Fibroblast of pulmonary artery (primary cell): ENCODE data around the gene SLC10A7.

Source experiments
- DNase-seq: peaks from one replicate; pipeline ENCODE4 v3.0.0-alpha.2; 2010; ENCODE audit warnings: low read depth
- H3K4me3 ChIP-seq: replicated peaks from 2 replicates; pipeline ENCODE4 v1.5.1; 2011; ENCODE audit warnings: low read depth, mild to moderate bottlenecking, control low read depth, low read length, moderate library complexity
- CTCF ChIP-seq: IDR thresholded peaks from 2 replicates; pipeline ENCODE4 v1.5.1; 2011; ENCODE audit warnings: mild to moderate bottlenecking, control low read depth, low read length, inconsistent platforms; ENCODE audit errors: missing control alignments

Gene SLC10A7

GRCh38 chr4:146318894-146319293, 202.8 kb downstream of the SLC10A7 start:
- H3K4me3 ChIP-seq = no peak overlapping the region
- TF ChIP-seq CTCF = no peak
- no peak for DNase-seq

- no peak for TF ChIP-seq CTCF
- no peak for DNase-seq
- no peak overlapping the region for H3K4me3 ChIP-seq
Measured at GRCh38 chr4:146317783-146318182, 204.0 kb downstream of the SLC10A7 start.

GRCh38 chr4:146315184-146315583, 206.6 kb downstream of the SLC10A7 start:
- no peak for TF ChIP-seq CTCF

GRCh38 chr4:146311238-146311970, 210.3 kb downstream of the SLC10A7 start:
- no peak overlapping the region for H3K4me3 ChIP-seq
- no peak for TF ChIP-seq CTCF
- DNase-seq = no peak

More at GRCh38 chr4:146315184-146315583, 206.6 kb downstream of the SLC10A7 start:
- no peak overlapping the region for H3K4me3 ChIP-seq
- DNase-seq = no peak

- no peak overlapping the region for H3K4me3 ChIP-seq
- no peak for DNase-seq
- no peak for TF ChIP-seq CTCF
Measured at GRCh38 chr4:146310319-146311021, 211.3 kb downstream of the SLC10A7 start.

GRCh38 chr4:146308951-146309350, 212.8 kb downstream of the SLC10A7 start:
- no peak for DNase-seq
- no peak overlapping the region for H3K4me3 ChIP-seq
- TF ChIP-seq CTCF = no peak
